HCT116 (cell line): ENCODE data around the gene JAGN1. TPM values are rescaled to one million over a fixed set of nuclear protein-coding genes. Genes with fewer than 3 reads are reported as not detected.

Source experiments
- ATAC-seq: fragments of 200-7000 bp; cut with Tn5 transposase; 2 replicates; pipeline ENCODE4 v1.9.1; 2020; ENCODE audit warnings: mild to moderate bottlenecking, moderate library complexity
- BruUV-seq: library from RNA; stranded (reverse); fragments of 400-500 nt; replicated peaks from 2 replicates; lab custom pipeline; 2021; lab: Mats Ljungman, UMichigan
- CTCF ChIA-PET: fragments of 300-600 bp; sonication (Branson Sonifier 250); formaldehyde crosslinking; loops from one replicate; lab custom pipeline; 2021; ENCODE audit warnings: antibody characterized with exemption; lab: Charles Lee
- POLR2A ChIA-PET: fragments of 300-600, 350-600 bp; sonication (Branson Sonifier 250); formaldehyde crosslinking; loops from one replicate; lab custom pipeline; 2021; ENCODE audit warnings: antibody characterized with exemption; lab: Charles Lee
- RAD21 ChIA-PET, 2 experiments: fragments of 300-600 bp; sonication (Branson Sonifier 250); formaldehyde crosslinking; loops; one replicate each; lab custom pipeline; 2023; ENCODE audit warnings: low total read pairs in 2 of 2; ENCODE audit not compliant: uncharacterized antibody in 2 of 2, unreplicated experiment in 2 of 2, low non-redundant PET in 1 of 2; lab: Charles Lee
- DNase-seq: peaks from one replicate; pipeline ENCODE4 v3.0.0-alpha.2; 2010; ENCODE audit warnings: low read depth, low spot score
- H2AFZ ChIP-seq: fragments of 200-600 bp; shearing (Covaris generic), sonication (generic); 2 replicates; pipeline ENCODE4 v1.6.1; 2017; ENCODE audit warnings: low read depth, mixed run types, mixed read lengths, antibody characterized with exemption, low read length; ENCODE audit not compliant: poor library complexity, severe bottlenecking
- H3K27ac ChIP-seq: 2 replicates; pipeline ENCODE4 v1.5.1; 2012; ENCODE audit warnings: low read depth, low read length
- H3K27me3 ChIP-seq: fragments of 200-600 bp; sonication (generic); 2 replicates; pipeline ENCODE4 v1.6.1; 2016; ENCODE audit warnings: mixed run types, low read length, mixed read lengths; ENCODE audit not compliant: insufficient read depth
- H3K36me3 ChIP-seq, 2 experiments: fragments of 200-500 bp in 1 of 2; fragments of 200-600 bp in 1 of 2; sonication (Bioruptor generic) in 1 of 2; sonication (generic) in 1 of 2; 2 replicates each; pipeline versions ENCODE4 v1.5.1 to v1.6.1; 2014 to 2016; ENCODE audit warnings: low read length in 2 of 2, inconsistent platforms in 1 of 2, mixed read lengths in 1 of 2, mixed run types in 1 of 2; ENCODE audit not compliant: insufficient read depth in 2 of 2, control insufficient read depth in 1 of 2
- H3K4me1 ChIP-seq, 2 experiments: fragments of 200-600 bp in 1 of 2; sonication (generic) in 1 of 2; 2 replicates each; pipeline versions ENCODE4 v1.5.1 to v1.6.1; 2012 to 2017; ENCODE audit warnings: low read length in 2 of 2, inconsistent platforms in 1 of 2, mild to moderate bottlenecking in 1 of 2, mixed read lengths in 1 of 2, mixed run types in 1 of 2, moderate library complexity in 1 of 2; ENCODE audit not compliant: insufficient read depth in 2 of 2, control insufficient read depth in 1 of 2
- H3K4me2 ChIP-seq: fragments of 200-600 bp; sonication (generic); 2 replicates; pipeline ENCODE4 v1.6.1; 2017; ENCODE audit warnings: mixed run types, low read length, mixed read lengths
- H3K4me3 ChIP-seq, 2 experiments: fragments of 200-600 bp in 1 of 2; sonication (generic) in 1 of 2; replicated peaks in 1 of 2; 2 replicates each; pipeline ENCODE4 v1.5.1; 2011 to 2016; ENCODE audit warnings: low read length in 2 of 2, control low read depth in 1 of 2, low read depth in 1 of 2, mild to moderate bottlenecking in 1 of 2, mixed read lengths in 1 of 2, mixed run types in 1 of 2
- H3K79me2 ChIP-seq: fragments of 200-600 bp; sonication (generic); 2 replicates; pipeline ENCODE4 v1.6.1; 2017; ENCODE audit warnings: mild to moderate bottlenecking, mixed run types, low read length, moderate library complexity, mixed read lengths; ENCODE audit not compliant: insufficient read depth
- H3K9ac ChIP-seq: fragments of 200-600 bp; sonication (generic); 2 replicates; pipeline ENCODE4 v1.6.1; 2016; ENCODE audit warnings: low read length, mixed read lengths
- H3K9me2 ChIP-seq: fragments of 200-600 bp; sonication (generic), shearing (Covaris generic); 2 replicates; pipeline ENCODE4 v1.6.1; 2017; ENCODE audit warnings: mixed run types, mild to moderate bottlenecking, moderate library complexity; ENCODE audit not compliant: insufficient read depth
- H3K9me3 ChIP-seq, 2 experiments: fragments of 200-500 bp in 1 of 2; fragments of 200-600 bp in 1 of 2; sonication (Bioruptor generic) in 1 of 2; sonication (generic) in 1 of 2; 2 replicates each; pipeline ENCODE4 v1.6.1; 2014 to 2017; ENCODE audit warnings: low read length in 2 of 2, mixed read lengths in 2 of 2, inconsistent platforms in 1 of 2, low read depth in 1 of 2, mild to moderate bottlenecking in 1 of 2, mixed run types in 1 of 2, moderate library complexity in 1 of 2; ENCODE audit not compliant: control insufficient read depth in 1 of 2, insufficient read depth in 1 of 2
- H4K20me1 ChIP-seq: fragments of 200-600 bp; sonication (generic), shearing (Covaris generic); 2 replicates; pipeline ENCODE4 v1.6.1; 2017; ENCODE audit warnings: mixed run types, mild to moderate bottlenecking, moderate library complexity; ENCODE audit not compliant: insufficient read depth
- CEBPB ChIP-seq: IDR thresholded peaks from 2 replicates; pipeline ENCODE4 v1.6.1; 2012; ENCODE audit warnings: low read depth
- EGR1 ChIP-seq: IDR thresholded peaks from 2 replicates; pipeline ENCODE4 v1.6.1; 2012; ENCODE audit warnings: low read depth
- ELF1 ChIP-seq: IDR thresholded peaks from 2 replicates; pipeline ENCODE4 v1.6.1; 2012; ENCODE audit warnings: low read depth, borderline replicate concordance
- EZH2 ChIP-seq: fragments of 200-600 bp; sonication (generic); IDR thresholded peaks from 2 replicates; pipeline ENCODE4 v1.6.1; 2017; ENCODE audit warnings: antibody characterized with exemption, mixed run types
- EZH2phosphoT487 ChIP-seq: fragments of 200-600 bp; IDR thresholded peaks from 2 replicates; pipeline ENCODE4 v1.6.1; 2018; ENCODE audit warnings: antibody characterized with exemption, borderline replicate concordance
- FOSL1 ChIP-seq: IDR thresholded peaks from 2 replicates; pipeline ENCODE4 v1.6.1; 2012; ENCODE audit warnings: low read depth
- MAX ChIP-seq: IDR thresholded peaks from 2 replicates; pipeline ENCODE4 v1.6.1; 2012
- POLR2AphosphoS5 ChIP-seq: IDR thresholded peaks from 2 replicates; pipeline ENCODE4 v1.6.1; 2011; ENCODE audit warnings: mild to moderate bottlenecking, low read depth, low read length, moderate library complexity
- RAD21 ChIP-seq: IDR thresholded peaks from 2 replicates; pipeline ENCODE4 v1.6.1; 2012; ENCODE audit warnings: low read depth, mild to moderate bottlenecking
- SIN3A ChIP-seq: IDR thresholded peaks from 2 replicates; pipeline ENCODE4 v1.6.1; 2012; ENCODE audit warnings: low read depth
- TCF7L2 ChIP-seq: IDR thresholded peaks from 2 replicates; pipeline ENCODE4 v1.7.0; 2011; ENCODE audit warnings: borderline replicate concordance, inconsistent platforms; ENCODE audit not compliant: insufficient read depth, insufficient read length; ENCODE audit errors: extremely low read depth
- YY1 ChIP-seq: IDR thresholded peaks from 2 replicates; pipeline ENCODE4 v1.6.1; 2011; ENCODE audit warnings: low read length, low read depth, moderate library complexity, mild to moderate bottlenecking; ENCODE audit not compliant: insufficient replicate concordance; ENCODE audit errors: extremely low read depth
- ZFX ChIP-seq: fragments of 450-650 bp; IDR thresholded peaks from 2 replicates; pipeline ENCODE4 v1.6.1; 2017
- intact Hi-C: fragments of 100-400 bp; cut with micrococcal nuclease; formaldehyde crosslinking; loops from 2 replicates; pipeline ENCODE4 v1.10.0; 2022
- total RNA-seq: library from RNA; stranded (reverse); gene quantifications from one replicate; pipeline ENCODE4 v1.2.1, GENCODE V29; 2021; ENCODE audit not compliant: unreplicated experiment

Gene JAGN1
- total RNA-seq, 1 experiment from 2014 or later = 33.4 TPM

GRCh38 chr3:9916346-9916733 is 25.9 kb downstream of the JAGN1 start:
- DNase-seq (no peak), ATAC-seq (no peak)
- no TSS peak for BruUV-seq
- Histone ChIP-seq H3K9ac (peak overlapping the region; percentile 63), H3K4me1 (peaks cover 6 to 18% of the 10 kb centered on the region in 2 experiments; a peak in 3 of 4 replicates), H3K4me3 (peak overlapping the region; percentile 50 to 63), H3K27me3 (no peaks in the 10 kb centered on the region), H3K79me2 (no peaks in the 10 kb centered on the region), H2AFZ (no peak overlapping the region), H4K20me1 (no peaks in the 10 kb centered on the region), H3K9me3 (no peaks in the 10 kb centered on the region), H3K36me3 (no peaks in the 10 kb centered on the region), H3K4me2 (peak overlapping the region; percentile 92), H3K9me2 (no peaks in the 10 kb centered on the region), H3K27ac (0 out of 2 replicates have a peak overlapping the region, but pooled peaks have one; percentile 14)
- ChIA-PET POLR2A (interaction anchor here (0.8 to 1.2 kb wide), 2 partner anchors 13 to 19 kb away, joined by 3 read pairs; no protein-coding TSS in a partner anchor), RAD21 (no interaction called here), CTCF (interaction anchor here (0.9 to 1.1 kb wide), 2 partner anchors 17 to 30 kb away, joined by 3 to 6 read pairs; partner anchors contain the start of gene CRELD1)
- TF ChIP-seq ZFX (no peak), EGR1 (no peak), RAD21 (no peak), MAX (no peak), ELF1 (no peak), YY1 (no peak), EZH2 (no peak), TCF7L2 (no peak), FOSL1 (no peak), CEBPB (no peak), SIN3A (no peak), EZH2phosphoT487 (no peak), POLR2AphosphoS5 (no peak)
- intact Hi-C loops = no loop called here
